Neuronal stem cell (in vitro differentiated cells): Measurements from ENCODE around the gene KLHL22.
"Not testable (repeated sequence)": the region's sequence is repeated elsewhere in the genome, so short reads cannot be mapped to it uniquely, and the experiment has no call there.

Source experiments
- DNase-seq: peaks from one replicate; pipeline ENCODE4 v3.0.0-alpha.2; 2013; ENCODE audit warnings: low spot score
- H2AFZ ChIP-seq: one replicate; pipeline ENCODE4 v1.6.1; 2013; ENCODE audit warnings: mild to moderate bottlenecking, low read length, inconsistent platforms
- H2AK5ac ChIP-seq: 2 replicates; pipeline ENCODE4 v1.6.1; 2013; ENCODE audit warnings: low read depth, mild to moderate bottlenecking, inconsistent platforms, low read length, moderate library complexity, mixed read lengths
- H2BK120ac ChIP-seq: 2 replicates; pipeline ENCODE4 v1.6.1; 2013; ENCODE audit warnings: low read depth, mild to moderate bottlenecking, inconsistent platforms, low read length, moderate library complexity, mixed read lengths
- H2BK12ac ChIP-seq: one replicate; pipeline ENCODE4 v1.6.1; 2013; ENCODE audit warnings: low read length, inconsistent platforms
- H2BK15ac ChIP-seq: 2 replicates; pipeline ENCODE4 v1.6.1; 2013; ENCODE audit warnings: mild to moderate bottlenecking, low read length, inconsistent platforms, mixed read lengths
- H2BK5ac ChIP-seq: one replicate; pipeline ENCODE4 v1.6.1; 2013; ENCODE audit warnings: inconsistent platforms, mild to moderate bottlenecking, low read length, moderate library complexity
- H3K14ac ChIP-seq: one replicate; pipeline ENCODE4 v1.6.1; 2013; ENCODE audit warnings: low read length, inconsistent platforms
- H3K18ac ChIP-seq: 2 replicates; pipeline ENCODE4 v1.6.1; 2013; ENCODE audit warnings: low read length, inconsistent platforms
- H3K23ac ChIP-seq: 2 replicates; pipeline ENCODE4 v1.6.1; 2013; ENCODE audit warnings: low read depth, mild to moderate bottlenecking, mixed read lengths, low read length, inconsistent platforms; ENCODE audit not compliant: poor library complexity
- H3K27ac ChIP-seq: replicated peaks from 3 replicates; pipeline ENCODE4 v1.5.1; 2013; ENCODE audit warnings: low read length, inconsistent platforms
- H3K27me3 ChIP-seq, 3 experiments: 2 replicates each; pipeline ENCODE4 v1.6.1; 2013; ENCODE audit warnings: low read length in 3 of 3, mild to moderate bottlenecking in 2 of 3, inconsistent platforms in 1 of 3, low read depth in 1 of 3, mixed read lengths in 1 of 3, moderate library complexity in 1 of 3; ENCODE audit not compliant: control insufficient read depth in 3 of 3, insufficient read depth in 3 of 3
- H3K36me3 ChIP-seq, 2 donors: replicated peaks in 1 of 2; 2 replicates each; pipeline ENCODE4 v1.6.1; 2013; ENCODE audit warnings: low read length in 2 of 2; ENCODE audit not compliant: control insufficient read depth in 2 of 2, insufficient read depth in 2 of 2
- H3K4ac ChIP-seq: 2 replicates; pipeline ENCODE4 v1.6.1; 2013; ENCODE audit warnings: inconsistent platforms, mild to moderate bottlenecking, low read length, moderate library complexity
- H3K4me1 ChIP-seq, 2 donors: 1 replicate in 1 of 2; 2 replicates in 1 of 2; pipeline ENCODE4 v1.6.1; 2013; ENCODE audit warnings: low read length in 2 of 2, low read depth in 1 of 2; ENCODE audit not compliant: control insufficient read depth in 2 of 2, insufficient read depth in 1 of 2
- H3K4me2 ChIP-seq: one replicate; pipeline ENCODE4 v1.6.1; 2013; ENCODE audit warnings: mild to moderate bottlenecking, low read length, inconsistent platforms; ENCODE audit not compliant: insufficient read depth, poor library complexity, severe bottlenecking
- H3K4me3 ChIP-seq, 2 donors: 2 replicates each; pipeline ENCODE4 v1.5.1; 2013; ENCODE audit warnings: low read length in 2 of 2, mild to moderate bottlenecking in 2 of 2, inconsistent platforms in 1 of 2, moderate library complexity in 1 of 2
- H3K79me1 ChIP-seq: one replicate; pipeline ENCODE4 v1.6.1; 2013; ENCODE audit warnings: low read depth, mild to moderate bottlenecking, inconsistent platforms, low read length, moderate library complexity
- H3K9ac ChIP-seq: one replicate; pipeline ENCODE4 v1.6.1; 2013; ENCODE audit warnings: mild to moderate bottlenecking, low read depth, low read length, inconsistent platforms; ENCODE audit not compliant: poor library complexity
- H3K9me3 ChIP-seq, 2 donors: replicated peaks in 1 of 2; 2 replicates each; pipeline versions ENCODE3 to v1.6.1; 2013; ENCODE audit warnings: low read length in 2 of 2, mild to moderate bottlenecking in 2 of 2, inconsistent platforms in 1 of 2, low read depth in 1 of 2, mixed read lengths in 1 of 2, moderate library complexity in 1 of 2; ENCODE audit not compliant: control insufficient read depth in 2 of 2, insufficient read depth in 1 of 2
- H4K8ac ChIP-seq: one replicate; pipeline ENCODE4 v1.6.1; 2013; ENCODE audit warnings: low read depth, mild to moderate bottlenecking, inconsistent platforms, low read length, moderate library complexity
- H4K91ac ChIP-seq: one replicate; pipeline ENCODE4 v1.6.1; 2013; ENCODE audit warnings: low read length, low read depth, mild to moderate bottlenecking, inconsistent platforms; ENCODE audit not compliant: poor library complexity
- WGBS, 2 donors: extraction: QIAGEN DNeasy Blood & Tissue Kit; methylation state at CpG; one replicate each; pipeline ENCODE4 v1.1.7; 2013; ENCODE audit warnings: missing lambda C conversion rate in 2 of 2, mixed read lengths in 1 of 2; ENCODE audit not compliant: insufficient read length in 2 of 2, insufficient replicate concordance in 1 of 2; ENCODE audit errors: extremely low coverage in 2 of 2; 5-methylcytosine and 5-hydroxymethylcytosine counted together

Gene KLHL22

GRCh38 chr22:20508067-20508755 lies 12.6 kb upstream of the KLHL22 start:
- peak overlapping the region; percentile 17 for H2BK12ac ChIP-seq
- H3K27me3 ChIP-seq: not testable (repeated sequence)

GRCh38 chr22:20507253-20508066 lies 11.9 kb upstream of the KLHL22 start, which contains the start of gene MED15:
TSS of gene MED15 (plus strand) at chr22:20507610. CDS start at chr22:20507679, 69 bp downstream.
- Histone ChIP-seq H3K18ac (peak within 1 kb of the TSS; percentile 96), H3K79me1 (peaks cover 17% of the 10 kb centered on the region), H3K27ac (peak within 1 kb of the TSS; percentile 75), H4K91ac (no peak within 1 kb of the TSS), H4K8ac (peak within 1 kb of the TSS; percentile 89), H2BK12ac (peak within 1 kb of the TSS; percentile 17), H3K4me2 (peak within 1 kb of the TSS; percentile 92), H3K23ac (peak within 1 kb of the TSS; percentile 100), H2BK5ac (peak within 1 kb of the TSS; percentile 69), H2BK120ac (peak within 1 kb of the TSS; percentile 83), H3K14ac (peak within 1 kb of the TSS; percentile 95), H3K36me3 (peaks cover 2 to 18% of the 10 kb centered on the region in 2 donors), H2BK15ac (no peak within 1 kb of the TSS), H3K4me1 (peaks cover 10 to 17% of the 10 kb centered on the region in 2 donors), H3K9ac (peak within 1 kb of the TSS; percentile 94), H2AFZ (peak within 1 kb of the TSS; percentile 87), H3K4me3 (peak within 1 kb of the TSS; percentile 70 to 97), H2AK5ac (peak within 1 kb of the TSS; percentile 89), H3K27me3 (no peaks in the 10 kb centered on the region), H3K4ac (no peak within 1 kb of the TSS), H3K9me3 (no peaks in the 10 kb centered on the region)
- DNase-seq: peak; percentile 79
- WGBS, 2 donors: no CpG with 5 or more reads among the region's 58 CpGs

More at GRCh38 chr22:20508067-20508755, 12.6 kb upstream of the KLHL22 start:
- Histone ChIP-seq H2BK120ac (peak overlapping the region; percentile 83), H2AFZ (peak overlapping the region; percentile 87), H2BK5ac (peak overlapping the region; percentile 69), H3K4me3 (peak overlapping the region; percentile 70 to 97), H3K36me3 (peaks cover 2 to 18% of the 10 kb centered on the region in 2 donors), H3K18ac (peak overlapping the region; percentile 96), H3K14ac (peak overlapping the region; percentile 95), H3K27ac (peak overlapping the region; percentile 75), H3K9ac (peak overlapping the region; percentile 94), H3K4me1 (peaks cover 10 to 17% of the 10 kb centered on the region in 2 donors), H3K23ac (peak overlapping the region; percentile 100), H3K4me2 (peak overlapping the region; percentile 87), H3K79me1 (peaks cover 17% of the 10 kb centered on the region), H2AK5ac (peak overlapping the region; percentile 89)
- not testable (repeated sequence) for H2BK15ac ChIP-seq, H3K4ac ChIP-seq, H4K8ac ChIP-seq, H4K91ac ChIP-seq, DNase-seq, H3K9me3 ChIP-seq
- no CpG with 5 or more reads among the region's 21 CpGs for WGBS, 2 donors

- Histone ChIP-seq H4K8ac (no peak overlapping the region), H3K27ac (no peak overlapping the region)
Measured at GRCh38 chr22:20506543-20507252, 11.1 kb upstream of the KLHL22 start.

More at GRCh38 chr22:20506543-20507252, 11.1 kb upstream of the KLHL22 start:
- H2AK5ac ChIP-seq: no peak overlapping the region
- no peak overlapping the region for H2BK12ac ChIP-seq
- H3K4me1 ChIP-seq: peaks cover 10 to 17% of the 10 kb centered on the region in 2 donors
- peak overlapping the region; percentile 92 for H3K4me2 ChIP-seq
- no peaks in the 10 kb centered on the region for H3K9me3 ChIP-seq
- H3K9ac ChIP-seq: no peak overlapping the region
- WGBS, 2 donors: no CpG with 5 or more reads among the region's 13 CpGs
- H2BK5ac ChIP-seq: no peak overlapping the region
- H2BK120ac ChIP-seq: no peak overlapping the region
- H3K4me3 ChIP-seq: peak overlapping the region; percentile 70 to 97
- H3K27me3 ChIP-seq: no peaks in the 10 kb centered on the region
- H2AFZ ChIP-seq: peak overlapping the region; percentile 87
- H3K4ac ChIP-seq: no peak overlapping the region
- DNase-seq: no peak
- H3K79me1 ChIP-seq: peaks cover 17% of the 10 kb centered on the region
- no peak overlapping the region for H3K14ac ChIP-seq
- no peak overlapping the region for H4K91ac ChIP-seq
- no peak overlapping the region for H2BK15ac ChIP-seq
- peak overlapping the region; percentile 76 for H3K18ac ChIP-seq
- H3K23ac ChIP-seq: peak overlapping the region; percentile 11
- peaks cover 2 to 18% of the 10 kb centered on the region in 2 donors for H3K36me3 ChIP-seq
